GM23338 (cell line): ENCODE results near the gene SMURF1. TPM values are rescaled to one million over a fixed set of nuclear protein-coding genes. Genes with fewer than 3 reads are reported as not detected.

Experiments
- ATAC-seq: fragments of 200-7000 bp; cut with Tn5 transposase; 3 replicates; pipeline ENCODE4 v1.9.1; 2020
- DNase-seq: peaks from one replicate; pipeline ENCODE4 v3.0.0-alpha.2; 2015; ENCODE audit warnings: low spot score
- H2AFZ ChIP-seq: fragments of 200-600 bp; sonication (generic); 2 replicates; pipeline ENCODE4 v1.8.0; 2016; ENCODE audit warnings: antibody characterized with exemption, mild to moderate bottlenecking, moderate library complexity
- H3F3A ChIP-seq: fragments of 200-600 bp; sonication (generic); replicated peaks from 2 replicates; pipeline ENCODE4 v1.8.0; 2017; ENCODE audit warnings: antibody characterized with exemption, mixed run types, low read depth
- H3K27ac ChIP-seq: fragments of 200-600 bp; sonication (generic); 2 replicates; pipeline ENCODE4 v1.6.1; 2016; ENCODE audit warnings: low read depth
- H3K27me3 ChIP-seq: fragments of 200-600 bp; sonication (generic); 2 replicates; pipeline ENCODE4 v1.8.0; 2016; ENCODE audit warnings: mild to moderate bottlenecking, mixed run types, moderate library complexity; ENCODE audit not compliant: insufficient read depth
- H3K36me3 ChIP-seq: fragments of 200-600 bp; sonication (generic); 2 replicates; pipeline ENCODE4 v1.8.0; 2016; ENCODE audit warnings: mild to moderate bottlenecking; ENCODE audit not compliant: insufficient read depth
- H3K4me1 ChIP-seq: fragments of 200-600 bp; sonication (generic); 2 replicates; pipeline ENCODE4 v1.8.0; 2016; ENCODE audit warnings: mild to moderate bottlenecking, moderate library complexity; ENCODE audit not compliant: insufficient read depth
- H3K4me2 ChIP-seq: fragments of 200-600 bp; sonication (generic); 2 replicates; pipeline ENCODE4 v1.7.1; 2017; ENCODE audit warnings: mixed run types
- H3K4me3 ChIP-seq: fragments of 200-600 bp; sonication (generic); 2 replicates; pipeline ENCODE4 v1.6.1; 2016; ENCODE audit warnings: mixed run types
- H3K79me2 ChIP-seq: fragments of 200-600 bp; sonication (generic); replicated peaks from 2 replicates; pipeline ENCODE4 v1.8.0; 2017; ENCODE audit warnings: mild to moderate bottlenecking; ENCODE audit not compliant: insufficient read depth
- H3K9me2 ChIP-seq: fragments of 200-600 bp; sonication (generic); 2 replicates; pipeline ENCODE4 v1.8.0; 2017; ENCODE audit not compliant: insufficient read depth
- H4K20me1 ChIP-seq: fragments of 200-600 bp; sonication (generic); replicated peaks from 2 replicates; pipeline ENCODE4 v1.8.0; 2017; ENCODE audit warnings: mild to moderate bottlenecking; ENCODE audit not compliant: insufficient read depth
- H3K27ac Mint-ChIP-seq: 2 replicates; pipeline ENCODE4 v1.8.0; 2020; ENCODE audit warnings: inconsistent platforms, mild to moderate bottlenecking, moderate library complexity, mixed read lengths
- H3K27me3 Mint-ChIP-seq: 3 replicates; pipeline ENCODE4 v1.8.0; 2022; ENCODE audit warnings: low read depth, mild to moderate bottlenecking, moderate library complexity, mixed read lengths, inconsistent platforms; ENCODE audit not compliant: insufficient read depth, poor library complexity
- H3K36me3 Mint-ChIP-seq: 3 replicates; pipeline ENCODE4 v1.8.0; 2021; ENCODE audit warnings: low read depth, mild to moderate bottlenecking, inconsistent platforms, moderate library complexity, mixed read lengths
- H3K4me1 Mint-ChIP-seq: 3 replicates; pipeline ENCODE4 v1.8.0; 2020; ENCODE audit warnings: mild to moderate bottlenecking, inconsistent platforms, mixed read lengths
- H3K4me3 Mint-ChIP-seq: 3 replicates; pipeline ENCODE4 v1.8.0; 2021; ENCODE audit warnings: moderate library complexity, mild to moderate bottlenecking, inconsistent platforms, mixed read lengths
- H3K9me3 Mint-ChIP-seq: 3 replicates; pipeline ENCODE4 v1.8.0; 2020; ENCODE audit warnings: moderate library complexity, mild to moderate bottlenecking, inconsistent platforms, mixed read lengths
- CREB1 ChIP-seq: fragments of 250-450 bp; sonication (Bioruptor Pico); IDR thresholded peaks from 2 replicates; pipeline ENCODE4 v1.5.0; 2020; ENCODE audit warnings: low read depth, mild to moderate bottlenecking, moderate library complexity
- CTCF ChIP-seq, 2 experiments: fragments of 200-600 bp in 1 of 2; sonication (generic) in 1 of 2; conservative IDR thresholded peaks; 2 replicates each; pipeline versions ENCODE4 v1.5.1 to v1.6.1; 2016 to 2017; ENCODE audit warnings: antibody characterized with exemption in 2 of 2, low read depth in 2 of 2, mild to moderate bottlenecking in 2 of 2, moderate library complexity in 1 of 2
- ETS1 ChIP-seq: IDR thresholded peaks from 2 replicates; pipeline ENCODE4 v1.6.1; 2016; ENCODE audit warnings: antibody characterized with exemption
- EZH2 ChIP-seq: fragments of 200-600 bp; sonication (generic); IDR thresholded peaks from one replicate; pipeline ENCODE4 v1.8.0; 2017; ENCODE audit warnings: antibody characterized with exemption, mild to moderate bottlenecking, low read depth; ENCODE audit not compliant: unreplicated experiment
- EZH2phosphoT487 ChIP-seq: fragments of 200-600 bp; sonication (generic); IDR thresholded peaks from one replicate; pipeline ENCODE4 v1.8.1; 2018; ENCODE audit warnings: antibody characterized with exemption; ENCODE audit not compliant: unreplicated experiment
- JUNB ChIP-seq: IDR thresholded peaks from one replicate; pipeline ENCODE4 v1.6.1; 2016; ENCODE audit warnings: antibody characterized with exemption; ENCODE audit not compliant: unreplicated experiment
- NANOG ChIP-seq: IDR thresholded peaks from 2 replicates; pipeline ENCODE4 v1.6.1; 2016; ENCODE audit warnings: antibody characterized with exemption, borderline replicate concordance
- POLR2AphosphoS5 ChIP-seq: IDR thresholded peaks from 2 replicates; pipeline ENCODE4 v1.6.1; 2016; ENCODE audit warnings: antibody characterized with exemption, low read depth
- REST ChIP-seq: IDR thresholded peaks from one replicate; pipeline ENCODE4 v1.6.1; 2018; ENCODE audit warnings: antibody characterized with exemption; ENCODE audit not compliant: unreplicated experiment
- STAT1 ChIP-seq: IDR thresholded peaks from one replicate; pipeline ENCODE4 v1.6.1; 2016; ENCODE audit warnings: antibody characterized with exemption; ENCODE audit not compliant: unreplicated experiment
- ZNF114 ChIP-seq: fragments of 250-450 bp; sonication (Bioruptor Pico); IDR thresholded peaks from 2 replicates; pipeline ENCODE4 v1.5.0; 2020; ENCODE audit warnings: mild to moderate bottlenecking, moderate library complexity
- ZNF331 ChIP-seq: fragments of 250-450 bp; sonication (Bioruptor Pico); IDR thresholded peaks from 2 replicates; pipeline ENCODE4 v1.5.0; 2020; ENCODE audit warnings: low read depth, mild to moderate bottlenecking, moderate library complexity
- ZNF462 ChIP-seq: fragments of 250-450 bp; sonication (Bioruptor Pico); IDR thresholded peaks from 2 replicates; pipeline ENCODE4 v1.5.0; 2020; ENCODE audit warnings: mild to moderate bottlenecking, moderate library complexity
- polyA plus RNA-seq: library from polyadenylated mRNA; unstranded; fragments of >200 nt; fragmentation: Nextera tagmentation; extraction: Ambion mirVana; gene quantifications from 2 replicates; pipeline ENCODE4 v1.2.1, GENCODE V29; 2016
- total RNA-seq: library from RNA; depleted of rRNA; stranded (reverse); fragments of >200 nt; shearing (Covaris generic); gene quantifications from 2 replicates; pipeline ENCODE4 v1.2.3, GENCODE V29; 2014

The SMURF1 gene
- total and polyA plus RNA-seq, 2 experiments from 2014 or later: 5.8 to 23.9 TPM

- no peak for ATAC-seq
- Mint-ChIP-seq H3K4me1 (peaks cover 11% of the 10 kb centered on the region; the same call in 2 of the 3 replicates), H3K27me3 (no peaks in the 10 kb centered on the region), H3K4me3 (no peak overlapping the region), H3K27ac (no peak overlapping the region), H3K36me3 (peaks cover 6% of the 10 kb centered on the region; the same call in 2 of the 3 replicates), H3K9me3 (no peaks in the 10 kb centered on the region; the same call in 2 of the 3 replicates)
- Histone ChIP-seq H3K27me3 (no peaks in the 10 kb centered on the region), H3K4me3 (no peak overlapping the region), H2AFZ (no peak overlapping the region), H3K4me2 (no peak overlapping the region), H3K79me2 (peaks cover 100% of the 10 kb centered on the region), H3K27ac (no peak overlapping the region), H3F3A (no peaks in the 10 kb centered on the region), H3K9me2 (no peaks in the 10 kb centered on the region), H3K36me3 (peaks cover under 1% of the 10 kb centered on the region; the same call in 1 of the 2 replicates), H4K20me1 (peaks cover 28% of the 10 kb centered on the region), H3K4me1 (peaks cover 14% of the 10 kb centered on the region)
- DNase-seq: no peak
- TF ChIP-seq EZH2phosphoT487 (no peak), STAT1 (no peak), ETS1 (no peak), EZH2 (no peak), ZNF462 (CRISPR knock-in tag) (no peak), POLR2AphosphoS5 (no peak), CTCF (conservative IDR thresholded peaks at IDR 0.05; ENCODE audit: low read depth in 2 of 2) (no peak), CREB1 (CRISPR knock-in tag) (no peak), ZNF114 (no peak), ZNF331 (CRISPR knock-in tag) (no peak), JUNB (no peak), NANOG (no peak), REST (no peak)
Measured at GRCh38 chr7:99092064-99092720, 51.7 kb downstream of the SMURF1 start.
